ENCODE results near the gene SPCS3.

The SPCS3 gene

DNA sequence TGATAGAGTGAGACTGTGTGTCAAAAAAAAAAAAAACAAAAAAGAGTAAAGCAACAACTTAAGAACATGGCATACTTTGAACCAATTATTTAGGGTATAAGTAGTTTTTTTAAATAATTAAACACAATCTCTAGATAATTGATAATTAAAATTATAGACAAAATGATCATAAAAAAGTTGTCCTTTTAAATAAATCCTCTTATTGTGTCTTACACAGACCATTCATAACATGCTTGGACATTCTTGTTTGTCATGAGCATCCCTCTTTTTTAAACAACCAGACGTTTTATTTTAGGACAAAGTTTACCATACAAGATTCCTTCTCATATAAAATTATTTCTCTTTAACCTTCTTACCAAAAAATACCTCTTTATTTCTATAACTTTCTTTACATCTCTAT, 35.1 kb downstream of the SPCS3 start:
- no peak for DNase-seq

DNA sequence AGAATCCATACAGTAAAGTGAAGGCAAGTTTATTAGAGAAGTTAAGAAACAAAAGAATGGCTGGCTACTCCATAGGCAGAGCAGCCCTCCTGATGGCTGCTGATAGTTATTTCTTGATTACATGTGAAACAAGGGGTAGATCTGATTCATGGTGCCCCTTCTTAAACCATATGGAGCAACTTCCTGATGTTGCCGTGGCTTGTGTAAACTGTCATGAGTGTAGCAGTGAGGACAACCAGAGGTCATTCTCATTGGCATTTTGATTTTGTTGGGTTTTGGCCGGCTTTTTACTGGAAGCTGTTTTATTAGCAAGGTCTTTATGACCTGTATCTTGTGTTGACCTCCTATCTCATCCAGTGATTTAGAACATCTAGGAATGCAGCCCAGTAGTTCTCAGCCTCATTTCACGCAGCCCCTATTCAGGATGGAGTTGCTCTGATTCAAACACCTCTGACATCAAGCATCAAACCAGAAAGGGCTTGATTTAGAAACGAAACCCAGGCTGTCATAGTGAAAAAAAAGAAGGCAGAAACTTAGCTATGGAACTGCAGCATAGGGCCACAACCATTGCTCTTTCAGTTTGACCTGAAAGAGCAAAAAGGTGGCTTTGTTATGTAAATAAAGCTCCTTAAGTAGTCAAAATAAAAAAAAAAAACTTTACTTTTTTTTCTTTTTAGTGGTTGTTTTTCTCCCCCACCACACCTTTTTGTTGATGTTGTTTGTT, 37.8 kb downstream of the SPCS3 start:
- DNase-seq, result no peak

DNA sequence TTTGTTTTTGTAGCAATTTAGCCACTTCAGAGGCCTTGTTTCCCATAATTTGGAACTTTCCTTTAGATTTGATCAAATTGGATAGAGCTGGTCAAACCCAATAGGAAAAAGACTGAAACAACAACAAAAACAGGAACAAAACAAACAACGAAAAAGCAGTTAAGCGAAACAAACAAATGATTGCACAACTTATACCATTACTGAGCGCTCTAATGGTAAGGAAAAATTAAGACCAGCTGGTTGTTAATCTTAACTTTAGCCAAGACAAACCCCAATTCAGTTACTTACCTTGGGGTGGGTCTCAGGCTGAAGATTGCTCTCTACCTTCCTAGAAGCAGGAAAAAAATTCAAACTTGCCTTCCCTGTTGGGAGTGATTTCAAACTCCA, 38.3 kb downstream of the SPCS3 start:
- no peak for DNase-seq

DNA sequence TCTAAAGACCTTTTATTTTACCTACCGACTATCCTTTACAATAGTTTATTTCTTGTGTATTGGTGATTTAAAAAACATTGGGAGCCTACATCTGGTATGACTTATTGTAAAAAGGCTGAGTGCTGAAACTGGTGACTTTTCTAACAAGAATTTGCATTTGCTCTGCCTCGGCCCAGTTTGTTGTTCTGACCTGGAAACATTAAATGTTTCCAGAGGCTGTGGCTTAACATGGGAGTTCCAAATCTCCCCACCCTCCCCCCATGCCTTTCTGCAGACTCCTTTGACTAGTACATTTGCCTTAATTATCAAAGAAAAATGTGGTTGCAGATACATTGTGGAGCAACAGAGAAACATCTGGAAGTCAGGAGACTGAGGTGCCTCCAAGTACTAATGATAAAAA, 39.8 kb downstream of the SPCS3 start:
- no peak for DNase-seq

DNA sequence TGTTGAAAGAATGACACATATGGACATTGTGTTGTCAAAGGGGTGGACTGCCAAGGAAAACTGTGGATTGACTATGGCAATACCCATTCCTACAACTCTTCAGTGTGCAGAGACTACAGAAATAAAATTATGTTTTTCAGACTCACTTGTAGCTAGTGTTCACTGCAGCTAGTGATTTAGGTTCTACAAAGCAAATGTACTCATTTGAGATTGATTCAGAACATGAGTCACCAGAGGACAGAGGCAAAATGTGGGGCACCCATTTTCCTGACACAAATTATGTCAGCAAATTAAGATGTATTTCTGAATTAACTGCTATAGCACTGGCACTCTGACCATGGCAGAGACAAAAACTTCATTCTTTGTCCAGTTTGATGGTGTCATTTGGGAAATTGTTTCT, 40.7 kb downstream of the SPCS3 start:
- no peak for DNase-seq

DNA sequence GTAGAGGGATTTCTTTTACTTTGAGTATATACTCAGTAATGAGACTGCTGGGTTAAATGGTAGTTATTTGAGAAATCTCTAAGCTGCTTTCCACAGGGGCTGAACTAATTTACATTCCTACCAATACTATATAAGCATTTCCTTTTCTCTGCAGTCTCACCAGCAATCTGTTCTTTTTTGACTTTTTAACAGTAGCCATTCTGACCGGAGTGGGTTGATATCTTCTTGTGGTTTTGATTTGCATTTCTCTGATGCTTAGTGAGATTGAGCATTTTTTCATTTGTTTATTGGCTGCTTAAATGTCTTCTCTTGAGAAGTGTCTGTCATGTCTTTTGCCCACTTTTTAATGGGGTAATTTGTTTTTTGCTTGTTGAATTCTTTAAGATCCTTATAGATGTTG, 43.3 kb downstream of the SPCS3 start:
- DNase-seq, result no peak

DNA sequence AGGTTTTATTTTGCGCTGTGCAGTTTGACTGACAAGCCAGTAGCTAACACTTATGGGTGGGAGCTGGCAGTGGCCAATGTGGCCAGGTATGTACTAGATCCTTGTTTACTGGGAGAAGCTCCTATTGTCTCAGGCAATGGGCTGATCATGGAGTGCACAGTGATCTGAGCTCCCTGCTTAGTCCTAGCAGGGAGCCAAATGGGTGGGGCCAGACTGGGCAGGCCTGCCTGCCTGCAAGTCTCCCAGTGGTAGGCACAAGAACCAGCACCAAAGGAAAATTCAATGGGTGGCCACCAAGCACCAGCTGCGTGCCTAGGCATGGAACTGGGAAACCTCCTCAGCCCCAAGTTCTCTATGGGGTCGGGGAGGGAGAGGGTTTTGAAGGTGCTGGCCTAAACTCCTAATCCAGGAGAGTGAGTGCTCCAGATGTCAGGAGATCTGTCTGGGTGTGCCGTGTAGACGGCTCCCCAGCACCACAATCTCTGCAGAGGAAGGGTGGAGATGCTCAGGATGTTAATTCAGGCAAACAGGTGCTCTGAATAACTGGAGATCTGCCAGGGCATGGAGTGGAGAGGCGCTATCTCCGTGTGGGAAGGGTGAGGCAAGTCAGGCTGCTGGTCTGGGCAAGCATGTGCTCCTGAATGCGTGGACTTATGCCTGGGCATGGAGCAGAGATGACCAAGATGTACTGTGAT, 48.2 kb downstream of the SPCS3 start:
- DNase-seq, result no peak

DNA sequence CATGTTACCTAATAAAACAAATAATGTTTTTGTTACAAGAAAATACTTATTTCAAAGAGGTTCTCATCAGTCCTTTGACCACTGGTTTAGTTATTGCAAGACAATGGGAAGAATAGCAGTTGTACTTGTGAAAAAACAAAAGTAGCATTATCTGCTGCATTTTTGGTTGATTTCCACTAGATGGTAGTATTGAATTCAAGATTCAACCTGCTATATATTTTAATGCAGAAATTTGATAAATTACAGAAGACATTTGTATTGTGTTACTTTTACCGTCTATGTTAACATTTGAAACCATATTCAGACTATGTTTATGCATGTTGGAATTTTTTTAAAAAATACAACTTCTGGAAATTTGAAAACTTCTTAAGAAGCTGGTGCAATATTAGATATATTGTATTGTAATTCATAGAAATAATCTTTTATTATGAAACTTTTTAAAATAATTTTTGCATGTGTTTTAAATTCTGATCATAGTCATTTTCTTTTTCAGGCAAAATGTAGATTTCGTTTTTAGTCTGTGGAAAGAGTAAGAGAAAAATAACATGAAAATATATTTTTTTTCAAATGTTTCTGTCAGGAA, 56.4 kb downstream of the SPCS3 start:
- no peak for DNase-seq

DNA sequence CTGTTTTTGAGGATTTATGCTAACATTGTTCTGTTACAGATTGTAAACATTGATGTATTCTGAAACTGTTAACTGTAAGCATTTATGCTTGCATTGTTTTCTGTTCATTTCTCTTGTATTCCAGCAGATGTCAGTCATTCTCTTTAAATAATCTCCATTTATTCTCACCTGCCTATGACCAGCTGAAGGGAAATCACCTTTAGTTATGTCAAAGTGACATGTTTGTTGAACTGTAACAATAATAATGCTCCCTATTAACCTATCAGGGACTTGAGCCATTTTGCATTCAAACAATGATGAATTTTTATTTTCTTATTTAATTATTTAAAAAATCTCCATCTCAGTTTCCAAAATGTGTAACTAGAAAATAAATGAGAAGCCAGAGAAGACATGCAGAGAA, 58.0 kb downstream of the SPCS3 start:
- DNase-seq, result no peak

DNA sequence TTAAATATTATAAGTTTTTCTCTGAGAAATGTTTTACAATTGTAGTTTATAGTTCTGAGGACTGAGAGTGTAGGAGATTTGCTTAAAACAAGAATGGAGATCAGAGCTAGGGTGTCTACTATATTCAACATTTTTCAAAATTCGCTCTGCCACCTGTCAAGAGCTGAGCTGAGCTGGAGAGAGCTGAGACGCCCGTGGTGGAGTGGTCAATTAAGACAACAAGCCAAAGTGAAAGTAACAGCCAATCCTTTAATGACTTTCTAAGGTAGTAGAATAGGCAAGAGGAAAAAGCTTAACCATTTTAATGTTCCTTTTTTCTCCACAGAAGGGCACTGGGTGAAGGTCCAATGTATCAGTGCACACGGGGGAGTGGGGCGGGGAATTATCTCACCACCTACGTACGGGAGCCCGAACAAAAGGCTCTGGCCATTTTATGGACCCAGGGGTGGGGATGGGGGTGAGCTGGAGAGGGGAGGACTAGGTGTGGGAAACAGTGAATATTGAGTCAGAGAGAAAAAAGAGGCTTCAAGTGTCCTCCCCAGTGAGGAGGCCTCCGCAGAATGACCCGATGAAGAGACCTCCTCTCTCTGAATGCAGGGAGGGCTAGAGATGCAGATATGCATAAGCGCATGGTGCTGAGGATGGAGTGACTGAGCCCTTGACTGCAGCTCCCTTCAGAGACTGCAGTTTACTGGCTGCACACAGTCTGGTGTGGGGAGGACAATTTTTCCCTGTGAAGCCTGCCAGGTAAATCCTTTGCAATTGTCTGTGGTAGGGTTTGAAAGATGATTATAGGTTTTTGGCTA, 60.8 kb downstream of the SPCS3 start:
- no peak for DNase-seq

Data from stimulated activated CD4-positive, alpha-beta T cell treated with anti-CD3 and anti-CD28 coated beads, Interleukin-2, amount 100 ng/mL, for 24 hours (primary cell).